Gastrocnemius medialis (tissue), 4 donors: ENCODE measurements around the gene DPP3. TPM values are rescaled to one million over a fixed set of nuclear protein-coding genes. Genes with fewer than 3 reads are reported as not detected.

Experiments used
- ATAC-seq, 2 donors: fragments of 150-250 bp; one replicate each; pipeline ENCODE4 v1.9.1; 2016
- DNase-seq, 2 donors: peaks; one replicate each; pipeline ENCODE4 v3.0.0-alpha.2; 2019
- H3K27ac ChIP-seq, 4 donors: fragments of 200-600 bp; sonication (generic); 1 replicate in 1 of 4; 2 replicates in 3 of 4; pipeline ENCODE4 v1.5.1; 2016 to 2018; ENCODE audit warnings: mild to moderate bottlenecking in 2 of 4, moderate library complexity in 1 of 4
- H3K27me3 ChIP-seq, 3 donors: fragments of 200-600 bp; sonication (generic) in 2 of 3; 1 replicate in 1 of 3; 2 replicates in 2 of 3; pipeline versions ENCODE4 v1.5.1 to v1.6.0; 2016 to 2019; ENCODE audit warnings: mild to moderate bottlenecking in 1 of 3, moderate library complexity in 1 of 3
- H3K36me3 ChIP-seq, 2 donors: fragments of 200-600 bp; sonication (generic) in 1 of 2; one replicate each; pipeline ENCODE4 v1.5.1; 2017 to 2018
- H3K4me1 ChIP-seq, 2 donors: fragments of 200-600 bp; sonication (generic) in 1 of 2; one replicate each; pipeline ENCODE4 v1.5.1; 2016 to 2017; ENCODE audit warnings: mild to moderate bottlenecking in 2 of 2
- H3K4me3 ChIP-seq, 4 donors: fragments of 200-600 bp; sonication (generic) in 3 of 4; 1 replicate in 1 of 4; 2 replicates in 3 of 4; pipeline ENCODE4 v1.5.1; 2016 to 2019; ENCODE audit warnings: mild to moderate bottlenecking in 2 of 4
- H3K9me3 ChIP-seq, 3 donors: fragments of 200-600 bp; sonication (generic) in 2 of 3; 1 replicate in 1 of 3; 2 replicates in 2 of 3; pipeline ENCODE4 v1.5.1; 2016 to 2019
- CTCF ChIP-seq, 5 experiments: fragments of 450-650 bp in 3 of 5; fragments of 200-600 bp in 2 of 5; sonication (generic) in 2 of 5; IDR thresholded peaks in 4 of 5; conservative IDR thresholded peaks in 1 of 5; 1 replicate in 4 of 5; 2 replicates in 1 of 5; pipeline ENCODE4 v1.5.1; 2016 to 2019; ENCODE audit warnings: antibody characterized with exemption in 5 of 5, mild to moderate bottlenecking in 3 of 5, moderate library complexity in 3 of 5
- POLR2A ChIP-seq, 2 donors: fragments of 450-650 bp; IDR thresholded peaks; one replicate each; pipeline ENCODE4 v1.6.1; 2017; ENCODE audit warnings: antibody characterized with exemption in 2 of 2, mild to moderate bottlenecking in 2 of 2, moderate library complexity in 2 of 2
- in situ Hi-C, 4 donors: fragments of 200-750 bp; cut with MboI; loops; one replicate each; pipeline versions ENCODE4 v1.15.0 to v1.8.0; 2017; ENCODE audit warnings: low sequenced_read_pairs in 4 of 4
- intact Hi-C: fragments of 100-400 bp; cut with DNase I; formaldehyde crosslinking; loops from one replicate; pipeline ENCODE4 v1.15.1; 2023; ENCODE audit warnings: low total_unique reads
- total RNA-seq, 4 donors: library from RNA; depleted of rRNA; stranded (reverse); fragments of >200 nt; gene quantifications; one replicate each; pipeline versions ENCODE4 v1.1.0 to v1.2.3, GENCODE V29; 2016

The DPP3 gene
- total RNA-seq, 4 donors from 2014 or later = 28.5 to 58.5 (median 37.4) TPM

GRCh38 chr11:66464916-66465315 is 15.3 kb upstream of the DPP3 start:
- H3K4me1 ChIP-seq = peaks cover 6 to 10% of the 10 kb centered on the region in 2 donors
- intact Hi-C loops = loop anchor here (5.0 kb wide), 1 partner anchor 172 kb away; the partner anchor contains the start of gene RBM4
- no peak for TF ChIP-seq CTCF (IDR thresholded peaks at IDR 0.05 in 4 of 5, conservative IDR thresholded peaks at IDR 0.05 in 1 of 5)
- no peak for TF ChIP-seq POLR2A (IDR thresholded peaks at IDR 0.05)
- no peak overlapping the region for H3K27ac ChIP-seq
- no peaks in the 10 kb centered on the region for H3K27me3 ChIP-seq
- DNase-seq (no peak), ATAC-seq (no peak)
- H3K4me3 ChIP-seq = no peak overlapping the region
- in situ Hi-C loops = no loop called here
- no peaks in the 10 kb centered on the region for H3K9me3 ChIP-seq
- H3K36me3 ChIP-seq = no peaks in the 10 kb centered on the region

DNA sequence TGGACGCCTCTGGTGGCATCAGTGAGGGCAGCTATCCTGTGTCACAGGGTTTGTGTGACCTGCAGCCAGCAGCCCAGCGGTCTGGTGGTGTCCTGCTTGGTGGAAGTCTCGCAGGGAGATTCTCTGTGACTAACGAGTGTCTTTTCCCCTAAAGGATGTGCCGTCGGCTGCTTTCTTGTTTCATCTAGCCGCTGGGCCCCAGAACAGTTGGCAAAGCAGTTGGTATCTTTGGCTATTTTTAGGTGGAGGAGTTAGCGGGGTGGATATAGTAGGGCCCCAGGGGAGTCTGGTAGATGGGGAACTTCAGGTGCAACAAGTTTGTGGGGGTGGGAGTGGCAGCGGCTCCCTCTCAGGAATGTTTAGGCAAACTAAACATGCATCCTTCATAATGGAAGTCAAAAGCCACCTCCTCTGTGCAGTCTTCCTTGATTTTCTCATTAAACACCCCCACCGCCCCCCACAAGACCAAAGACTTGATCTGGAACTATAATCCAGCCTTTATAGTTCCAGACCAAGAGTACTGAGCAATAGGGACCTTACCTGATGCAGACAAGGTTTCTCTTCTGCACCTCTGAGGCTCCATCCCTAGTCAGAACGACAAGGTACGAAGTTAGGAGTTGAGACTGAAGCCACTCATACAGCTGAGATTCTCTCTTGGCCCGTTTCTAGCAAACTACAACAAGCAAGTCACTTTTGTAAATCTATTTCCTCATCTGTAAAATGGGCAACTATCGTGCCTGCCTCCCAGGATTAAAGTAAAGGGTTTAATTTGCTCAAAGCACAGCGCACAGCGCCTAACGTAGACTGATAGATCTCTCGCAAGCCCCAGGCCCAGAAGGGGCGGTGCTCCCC is 14.6 kb upstream of the DPP3 start:
- peak overlapping the region; percentile 73 to 81 (median 78) for H3K27ac ChIP-seq
- DNase-seq (no peak), ATAC-seq (no peak)
- no peaks in the 10 kb centered on the region for H3K9me3 ChIP-seq
- in situ Hi-C loops (no loop called here), intact Hi-C loops (loop anchor here (1.0 to 5.0 kb wide), 4 partner anchors 15 to 213 kb away; partner anchors contain the start of genes BBS1, DPP3 and RBM4)
- H3K4me3 ChIP-seq = peak overlapping the region; percentile 55 to 89 (median 70)
- H3K36me3 ChIP-seq = peaks cover 0 to 2% of the 10 kb centered on the region in 2 donors
- H3K27me3 ChIP-seq = no peaks in the 10 kb centered on the region
- no peak for TF ChIP-seq POLR2A (IDR thresholded peaks at IDR 0.05)
- TF ChIP-seq CTCF (IDR thresholded peaks at IDR 0.05 in 4 of 5, conservative IDR thresholded peaks at IDR 0.05 in 1 of 5) = no peak
- peaks cover 6 to 10% of the 10 kb centered on the region in 2 donors for H3K4me1 ChIP-seq

- Histone ChIP-seq H3K27me3 (no peaks in the 10 kb centered on the region), H3K4me3 (peak within 1 kb of the TSS; percentile 61 to 89 (median 70)), H3K36me3 (peaks cover 0 to 10% of the 10 kb centered on the region in 2 donors), H3K4me1 (peaks cover 6 to 10% of the 10 kb centered on the region in 2 donors), H3K27ac (peak within 1 kb of the TSS; percentile 73 to 81 (median 78)), H3K9me3 (no peaks in the 10 kb centered on the region)
- in situ Hi-C loops (no loop called here), intact Hi-C loops (loop anchor here (1.0 to 5.0 kb wide), 4 partner anchors 14 to 212 kb away; partner anchors contain the start of genes BBS1, DPP3 and RBM4)
- peak in 1 of 2 donors; percentile 71 for TF ChIP-seq POLR2A (IDR thresholded peaks at IDR 0.05)
- no peak for TF ChIP-seq CTCF (IDR thresholded peaks at IDR 0.05 in 4 of 5, conservative IDR thresholded peaks at IDR 0.05 in 1 of 5)
- ATAC-seq (peak; percentile 87 to 92), DNase-seq (peak; percentile 87 to 90)
These were observed 13.8 kb upstream of the DPP3 start, which contains the start of gene PELI3 for GRCh38 chr11:66466225-66467033. Gene PELI3, plus strand, starts transcription at chr11:66466905. Its CDS starts 1,224 bp downstream, at chr11:66468129.

GRCh38 chr11:66467034-66467659 is 13.1 kb upstream of the DPP3 start:
- DNase-seq = no peak
- Histone ChIP-seq H3K36me3 (peaks cover 0 to 15% of the 10 kb centered on the region in 2 donors), H3K27ac (peak overlapping the region; percentile 46 to 80 (median 70)), H3K4me3 (peak overlapping the region; percentile 61 to 75 (median 70)), H3K4me1 (peaks cover 6 to 10% of the 10 kb centered on the region in 2 donors), H3K9me3 (no peaks in the 10 kb centered on the region), H3K27me3 (no peaks in the 10 kb centered on the region)
- intact Hi-C loops = loop anchor here (2.0 to 5.0 kb wide), 2 partner anchors 44 to 170 kb away; partner anchors contain the start of genes BBS1 and RBM4
- in situ Hi-C loops = no loop called here
- peak in 4 of 5 experiments; percentile 44 to 67 (median 54) for TF ChIP-seq CTCF (IDR thresholded peaks at IDR 0.05 in 4 of 5, conservative IDR thresholded peaks at IDR 0.05 in 1 of 5)
- no peak for TF ChIP-seq POLR2A (IDR thresholded peaks at IDR 0.05)
- ATAC-seq = peak; percentile 51 to 61
